ENCODE data around the gene MEI1. TPM values are rescaled to one million over a fixed set of nuclear protein-coding genes. Genes with fewer than 3 reads are reported as not detected.

The MEI1 gene
- total RNA-seq, 1 donor, result 0.36 TPM

DNA sequence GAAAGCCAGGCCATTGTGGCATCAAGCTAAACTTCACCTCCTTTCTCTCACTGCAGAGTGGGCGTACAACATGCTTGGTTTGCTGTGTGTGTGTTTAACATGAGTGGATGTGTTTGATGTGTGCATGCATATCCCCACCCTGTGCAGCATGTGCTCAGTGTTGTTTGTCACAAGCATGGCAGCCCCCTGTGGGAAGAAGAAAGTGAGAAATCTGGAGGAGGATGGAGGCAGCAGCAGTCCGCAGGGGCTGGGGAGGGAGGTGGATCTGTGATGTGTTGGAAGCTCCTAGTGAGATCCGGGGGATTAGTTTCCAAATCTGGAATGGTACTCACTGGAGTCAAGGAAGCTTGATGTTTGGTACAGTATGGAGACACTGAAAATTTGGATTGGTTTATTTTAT lies 77.1 kb downstream of the MEI1 start:
- no peak overlapping the region for H3K4me3 ChIP-seq (ENCODE audit: insufficient read depth, low read length)
- H3K4me2 ChIP-seq (ENCODE audit: insufficient read depth, low read length), result no peak overlapping the region
- H3K79me2 ChIP-seq (ENCODE audit: insufficient read depth, low read length), result no peaks in the 10 kb centered on the region
- H2AFZ ChIP-seq (ENCODE audit: low read length), result no peak overlapping the region
- H3K27ac ChIP-seq (ENCODE audit: low read depth, low read length), result no peak overlapping the region
- no peaks in the 10 kb centered on the region for H3K36me3 ChIP-seq (ENCODE audit: insufficient read depth, low read length)
- no peaks in the 10 kb centered on the region for H3K9me3 ChIP-seq (ENCODE audit: low read depth, low read length)
- H4K20me1 ChIP-seq (ENCODE audit: insufficient read depth, low read length), result no peaks in the 10 kb centered on the region
- H3K4me1 ChIP-seq (ENCODE audit: insufficient read depth, low read length), result no peaks in the 10 kb centered on the region
- TF ChIP-seq, protein P1, sequence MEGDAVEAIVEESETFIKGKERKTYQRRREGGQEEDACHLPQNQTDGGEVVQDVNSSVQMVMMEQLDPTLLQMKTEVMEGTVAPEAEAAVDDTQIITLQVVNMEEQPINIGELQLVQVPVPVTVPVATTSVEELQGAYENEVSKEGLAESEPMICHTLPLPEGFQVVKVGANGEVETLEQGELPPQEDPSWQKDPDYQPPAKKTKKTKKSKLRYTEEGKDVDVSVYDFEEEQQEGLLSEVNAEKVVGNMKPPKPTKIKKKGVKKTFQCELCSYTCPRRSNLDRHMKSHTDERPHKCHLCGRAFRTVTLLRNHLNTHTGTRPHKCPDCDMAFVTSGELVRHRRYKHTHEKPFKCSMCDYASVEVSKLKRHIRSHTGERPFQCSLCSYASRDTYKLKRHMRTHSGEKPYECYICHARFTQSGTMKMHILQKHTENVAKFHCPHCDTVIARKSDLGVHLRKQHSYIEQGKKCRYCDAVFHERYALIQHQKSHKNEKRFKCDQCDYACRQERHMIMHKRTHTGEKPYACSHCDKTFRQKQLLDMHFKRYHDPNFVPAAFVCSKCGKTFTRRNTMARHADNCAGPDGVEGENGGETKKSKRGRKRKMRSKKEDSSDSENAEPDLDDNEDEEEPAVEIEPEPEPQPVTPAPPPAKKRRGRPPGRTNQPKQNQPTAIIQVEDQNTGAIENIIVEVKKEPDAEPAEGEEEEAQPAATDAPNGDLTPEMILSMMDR (IDR thresholded peaks at IDR 0.05; ENCODE audit: extremely low read depth, low read depth, low read length), result no peak
- no peak for DNase-seq (ENCODE audit: insufficient read length, low spot score, missing footprints)
- H3K27me3 ChIP-seq (ENCODE audit: insufficient read depth, low read length), result peaks cover 4% of the 10 kb centered on the region

- Histone ChIP-seq H3K4me1 (ENCODE audit: insufficient read depth, low read length) (no peaks in the 10 kb centered on the region), H3K27me3 (ENCODE audit: insufficient read depth, low read length) (peaks cover 4% of the 10 kb centered on the region), H4K20me1 (ENCODE audit: insufficient read depth, low read length) (no peaks in the 10 kb centered on the region), H3K27ac (ENCODE audit: low read depth, low read length) (no peak overlapping the region), H3K79me2 (ENCODE audit: insufficient read depth, low read length) (no peaks in the 10 kb centered on the region), H3K4me3 (ENCODE audit: insufficient read depth, low read length) (no peak overlapping the region), H3K9me3 (ENCODE audit: low read depth, low read length) (no peaks in the 10 kb centered on the region), H3K4me2 (ENCODE audit: insufficient read depth, low read length) (no peak overlapping the region), H3K36me3 (ENCODE audit: insufficient read depth, low read length) (no peaks in the 10 kb centered on the region), H2AFZ (ENCODE audit: low read length) (no peak overlapping the region)
- DNase-seq (ENCODE audit: insufficient read length, low spot score, missing footprints), result no peak
- TF ChIP-seq, protein P1 (IDR thresholded peaks at IDR 0.05; ENCODE audit: extremely low read depth, low read depth, low read length), result no peak
Measured at GRCh38 chr22:41777749-41778425, 78.6 kb downstream of the MEI1 start.

- no peaks in the 10 kb centered on the region for H3K36me3 ChIP-seq (ENCODE audit: insufficient read depth, low read length)
- no peaks in the 10 kb centered on the region for H3K4me1 ChIP-seq (ENCODE audit: insufficient read depth, low read length)
- no peak for DNase-seq (ENCODE audit: insufficient read length, low spot score, missing footprints)
- no peak overlapping the region for H2AFZ ChIP-seq (ENCODE audit: low read length)
- H3K4me3 ChIP-seq (ENCODE audit: insufficient read depth, low read length), result no peak overlapping the region
- no peaks in the 10 kb centered on the region for H3K79me2 ChIP-seq (ENCODE audit: insufficient read depth, low read length)
- no peaks in the 10 kb centered on the region for H3K9me3 ChIP-seq (ENCODE audit: low read depth, low read length)
- TF ChIP-seq, protein P1 (IDR thresholded peaks at IDR 0.05; ENCODE audit: extremely low read depth, low read depth, low read length), result no peak
- no peaks in the 10 kb centered on the region for H4K20me1 ChIP-seq (ENCODE audit: insufficient read depth, low read length)
- H3K27ac ChIP-seq (ENCODE audit: low read depth, low read length), result no peak overlapping the region
- no peak overlapping the region for H3K4me2 ChIP-seq (ENCODE audit: insufficient read depth, low read length)
- H3K27me3 ChIP-seq (ENCODE audit: insufficient read depth, low read length), result no peaks in the 10 kb centered on the region
Measured at GRCh38 chr22:41779929-41780505, 80.7 kb downstream of the MEI1 start.

- Histone ChIP-seq H3K27ac (ENCODE audit: low read depth, low read length) (no peak overlapping the region), H3K27me3 (ENCODE audit: insufficient read depth, low read length) (no peaks in the 10 kb centered on the region), H3K4me2 (ENCODE audit: insufficient read depth, low read length) (no peak overlapping the region), H3K79me2 (ENCODE audit: insufficient read depth, low read length) (no peaks in the 10 kb centered on the region), H3K9me3 (ENCODE audit: low read depth, low read length) (no peaks in the 10 kb centered on the region), H3K4me3 (ENCODE audit: insufficient read depth, low read length) (no peak overlapping the region), H3K4me1 (ENCODE audit: insufficient read depth, low read length) (no peaks in the 10 kb centered on the region), H2AFZ (ENCODE audit: low read length) (peak overlapping the region; percentile 49), H4K20me1 (ENCODE audit: insufficient read depth, low read length) (no peaks in the 10 kb centered on the region), H3K36me3 (ENCODE audit: insufficient read depth, low read length) (no peaks in the 10 kb centered on the region)
- DNase-seq (ENCODE audit: insufficient read length, low spot score, missing footprints), result no peak
- TF ChIP-seq, protein P1 (IDR thresholded peaks at IDR 0.05; ENCODE audit: extremely low read depth, low read depth, low read length), result no peak
Measured at GRCh38 chr22:41780746-41781505, 81.6 kb downstream of the MEI1 start.

Measured in osteoblast (primary cell).